ENCODE data around the gene RASGRP1. TPM values are rescaled to one million over a fixed set of nuclear protein-coding genes. Genes with fewer than 3 reads are reported as not detected.
A peak's percentile ranks its signal among the peaks of the same experiment; 100 is the strongest.

RASGRP1 gene
- total RNA-seq, 1 donor from 2014 or later, result 1.6 TPM

GRCh38 chr15:38440353-38441129, 124.1 kb downstream of the RASGRP1 start:
- H3K27ac Mint-ChIP-seq (ENCODE audit: unreplicated experiment), result no peak overlapping the region
- peaks cover 3% of the 10 kb centered on the region for H3K9me3 Mint-ChIP-seq
- H3K27me3 Mint-ChIP-seq (ENCODE audit: low read depth), result peaks cover 58% of the 10 kb centered on the region
- peaks cover 5% of the 10 kb centered on the region for H3K4me1 Mint-ChIP-seq
- H3K4me3 Mint-ChIP-seq, result no peak overlapping the region
- peak; percentile 51 for DNase-seq (ENCODE audit: low read depth, low spot score)
- H3K36me3 Mint-ChIP-seq (ENCODE audit: low read depth), result no peaks in the 10 kb centered on the region
- peak; percentile 94 for TF ChIP-seq CTCF (conservative IDR thresholded peaks at IDR 0.05)

Other genes with a start within 250 kb of the RASGRP1 start
- 38.0 and 54.6 TPM in 2 replicates for gene FAM98B, start 110.7 kb downstream of the RASGRP1 start, total RNA-seq